Gastroesophageal sphincter (tissue), 4 donors: ENCODE measurements around the gene TMEM248. TPM values are rescaled to one million over a fixed set of nuclear protein-coding genes. Genes with fewer than 3 reads are reported as not detected.
"Not testable (repeated sequence)": the region's sequence is repeated elsewhere in the genome, so short reads cannot be mapped to it uniquely, and the experiment has no call there.

ENCODE experiments used
- ATAC-seq: fragments of 150-250 bp; one replicate; pipeline ENCODE4 v1.9.1; 2016; ENCODE audit warnings: mild to moderate bottlenecking, moderate library complexity
- H3K27ac ChIP-seq, 4 donors: fragments of 200-600 bp; sonication (generic) in 3 of 4; 1 replicate in 3 of 4; 2 replicates in 1 of 4; pipeline ENCODE4 v1.5.1; 2016 to 2019
- H3K27me3 ChIP-seq: fragments of 200-600 bp; sonication (generic); one replicate; pipeline ENCODE4 v1.5.1; 2019
- H3K36me3 ChIP-seq, 2 donors: fragments of 200-600 bp; sonication (generic); one replicate each; pipeline ENCODE4 v1.5.1; 2019; ENCODE audit warnings: control low read depth in 1 of 2
- H3K4me1 ChIP-seq, 3 donors: fragments of 200-600 bp; sonication (generic); 1 replicate in 2 of 3; 2 replicates in 1 of 3; pipeline ENCODE4 v1.5.1; 2016 to 2019; ENCODE audit warnings: control low read depth in 2 of 3
- H3K4me3 ChIP-seq, 2 donors: fragments of 200-600 bp; sonication (generic); one replicate each; pipeline ENCODE4 v1.5.1; 2019; ENCODE audit warnings: mild to moderate bottlenecking in 1 of 2, moderate library complexity in 1 of 2
- H3K9me3 ChIP-seq, 3 donors: fragments of 200-600 bp; sonication (generic); one replicate each; pipeline ENCODE4 v1.5.1; 2017 to 2019; ENCODE audit warnings: control low read depth in 2 of 3
- CTCF ChIP-seq, 4 experiments: fragments of 200-600 bp in 2 of 4; fragments of 450-650 bp in 2 of 4; sonication (generic) in 1 of 4; IDR thresholded peaks; one replicate each; pipeline ENCODE4 v1.5.1; 2017 to 2019; ENCODE audit warnings: antibody characterized with exemption in 4 of 4, mild to moderate bottlenecking in 2 of 4, moderate library complexity in 2 of 4
- EP300 ChIP-seq: sonication (generic); formaldehyde crosslinking; IDR thresholded peaks from one replicate; pipeline ENCODE4 v1.6.1; 2017; ENCODE audit warnings: antibody characterized with exemption, mild to moderate bottlenecking
- POLR2A ChIP-seq, 2 donors: fragments of 450-650 bp; IDR thresholded peaks; one replicate each; pipeline ENCODE4 v1.6.1; 2017; ENCODE audit warnings: antibody characterized with exemption in 2 of 2, mild to moderate bottlenecking in 2 of 2, moderate library complexity in 1 of 2
- POLR2AphosphoS5 ChIP-seq: sonication (generic); formaldehyde crosslinking; IDR thresholded peaks from one replicate; pipeline ENCODE4 v1.6.1; 2017; ENCODE audit warnings: antibody characterized with exemption
- WGBS, 2 donors: methylation state at CpG; one replicate each; pipeline ENCODE4 v1.1.5; 2018; ENCODE audit warnings: low coverage in 1 of 2; 5-methylcytosine and 5-hydroxymethylcytosine counted together
- total RNA-seq, 4 donors: library from RNA; depleted of rRNA; stranded (reverse); fragments of >200 nt; gene quantifications; one replicate each; pipeline ENCODE4 v1.1.0, GENCODE V29; 2016

TMEM248 gene
- total RNA-seq, 4 donors from 2014 or later, result 106 to 118 (median 111) TPM

DNA sequence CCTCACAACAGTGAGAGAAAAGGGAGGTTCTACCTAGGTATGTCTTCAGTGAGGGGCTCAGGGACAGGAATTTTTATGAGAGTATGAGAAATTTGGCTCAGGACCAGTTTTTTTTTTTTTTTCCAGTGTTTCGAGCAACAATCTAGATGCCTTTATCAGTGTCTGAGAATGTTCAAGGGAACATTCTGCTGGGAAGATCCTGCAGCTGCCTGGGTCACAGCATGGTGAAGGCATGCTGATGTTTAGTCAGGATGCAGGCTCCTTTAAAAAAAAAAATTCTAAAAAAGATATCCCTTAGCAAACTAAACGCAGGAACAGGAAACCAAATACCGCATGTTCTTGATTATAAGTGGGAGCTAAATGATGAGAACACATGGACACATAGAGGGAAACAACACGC lies 43.4 kb downstream of the TMEM248 start:
- H3K4me3 ChIP-seq, result no peak overlapping the region
- no peak for TF ChIP-seq POLR2A (IDR thresholded peaks at IDR 0.05)
- TF ChIP-seq POLR2AphosphoS5, result no peak
- TF ChIP-seq CTCF (IDR thresholded peaks at IDR 0.05), result no peak
- TF ChIP-seq EP300, result no peak
- no peaks in the 10 kb centered on the region for H3K4me1 ChIP-seq
- H3K27me3 ChIP-seq, result no peaks in the 10 kb centered on the region
- peaks cover 0 to 16% of the 10 kb centered on the region in 2 donors for H3K36me3 ChIP-seq
- H3K9me3 ChIP-seq, result no peaks in the 10 kb centered on the region
- H3K27ac ChIP-seq, result no peak overlapping the region
- WGBS, 2 donors, result 35 to 40% methylated on average over 1 to 4 of the region's 4 CpGs
- no peak for ATAC-seq

DNA sequence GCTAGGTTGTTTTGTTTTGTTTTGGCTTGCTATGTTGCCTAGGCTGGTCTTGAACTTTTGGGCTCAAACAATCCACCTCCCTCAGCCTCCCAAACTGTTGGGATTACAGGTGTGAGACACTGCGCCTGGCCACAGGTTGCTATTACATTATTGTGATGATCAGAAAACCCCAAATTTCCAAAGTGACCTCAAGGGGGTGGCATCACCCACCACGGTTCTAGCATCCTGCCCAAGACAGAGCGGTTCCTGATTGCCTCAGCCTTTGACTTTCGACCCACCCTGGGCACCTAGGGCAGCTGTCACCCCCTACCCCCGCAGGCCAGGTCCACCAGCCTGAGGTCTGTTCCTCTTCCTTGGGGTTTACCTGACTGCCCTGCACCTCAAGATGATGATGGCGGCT lies 46.0 kb downstream of the TMEM248 start:
- Histone ChIP-seq H3K9me3 (no peaks in the 10 kb centered on the region), H3K4me1 (no peaks in the 10 kb centered on the region), H3K36me3 (no peaks in the 10 kb centered on the region), H3K27ac (no peak overlapping the region), H3K4me3 (no peak overlapping the region), H3K27me3 (no peaks in the 10 kb centered on the region)
- WGBS, 2 donors, result no CpG with 5 or more reads among the region's 6 CpGs
- no peak for ATAC-seq
- TF ChIP-seq CTCF (IDR thresholded peaks at IDR 0.05), result no peak
- no peak for TF ChIP-seq POLR2AphosphoS5
- no peak for TF ChIP-seq EP300
- no peak for TF ChIP-seq POLR2A (IDR thresholded peaks at IDR 0.05)

DNA sequence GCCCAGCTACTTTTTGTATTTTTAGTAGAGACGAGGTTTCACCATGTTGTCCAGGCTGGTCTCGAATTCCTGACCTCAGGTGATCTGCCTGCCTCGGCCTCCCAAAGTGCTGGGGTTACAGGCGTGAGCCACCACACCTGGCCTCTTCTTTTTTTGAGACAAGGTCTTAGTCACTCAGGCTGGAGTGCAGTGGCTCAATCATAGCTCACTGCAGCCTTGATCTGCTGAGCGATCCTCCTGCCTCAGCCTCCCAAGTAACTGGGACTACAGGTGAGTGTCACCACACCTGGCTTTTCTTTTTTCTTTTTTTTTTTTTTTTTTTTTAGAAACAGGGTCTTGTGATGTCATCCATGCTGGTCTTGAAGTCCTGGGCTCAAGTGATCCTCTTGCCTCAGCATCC lies 48.0 kb downstream of the TMEM248 start:
- not testable (repeated sequence) for ATAC-seq, H3K36me3 ChIP-seq, H3K4me3 ChIP-seq, H3K4me1 ChIP-seq, H3K9me3 ChIP-seq, H3K27me3 ChIP-seq, H3K27ac ChIP-seq
- WGBS, 2 donors, result 93 to 97% methylated on average over 5 of the region's 5 CpGs

DNA sequence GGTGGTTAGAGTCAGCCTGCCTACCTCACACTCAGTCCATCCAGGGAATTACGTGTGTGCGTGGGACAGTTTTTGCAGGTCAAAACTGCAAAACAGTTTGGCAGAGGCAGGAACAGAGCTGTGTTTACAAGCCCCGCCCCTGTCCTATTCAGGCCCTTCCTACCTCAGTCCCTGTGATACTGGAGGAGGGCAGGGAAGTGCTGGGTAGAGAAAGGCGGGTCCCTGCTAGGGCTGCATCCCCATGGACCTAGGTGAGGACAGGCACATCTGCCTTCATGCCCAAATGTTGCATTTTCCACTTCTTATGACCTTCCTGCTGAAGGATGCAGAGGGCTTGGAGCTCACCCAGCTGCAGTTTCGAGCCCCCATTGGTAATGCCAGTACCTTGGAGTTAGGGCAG lies 49.3 kb downstream of the TMEM248 start:
- H3K27me3 ChIP-seq, result no peaks in the 10 kb centered on the region
- no peaks in the 10 kb centered on the region for H3K9me3 ChIP-seq
- H3K4me3 ChIP-seq, result no peak overlapping the region
- ATAC-seq, result no peak
- no peak overlapping the region for H3K27ac ChIP-seq
- WGBS, 2 donors, result 60 to 83% methylated on average over 1 of the region's 5 CpGs
- no peak for TF ChIP-seq POLR2A (IDR thresholded peaks at IDR 0.05)
- TF ChIP-seq CTCF (IDR thresholded peaks at IDR 0.05), result no peak
- no peak for TF ChIP-seq POLR2AphosphoS5
- TF ChIP-seq EP300, result no peak
- H3K4me1 ChIP-seq, result no peaks in the 10 kb centered on the region
- H3K36me3 ChIP-seq, result no peaks in the 10 kb centered on the region

GRCh38 chr7:66974986-66975590 lies 54.1 kb downstream of the TMEM248 start:
- 82% methylated on average over 5 of the region's 15 CpGs; no CpG with 5 or more reads in 1 of the 2 donors for WGBS, 2 donors

GRCh38 chr7:66978312-66978711 lies 57.3 kb downstream of the TMEM248 start:
- WGBS, 2 donors, result 90% methylated on average over 2 of the region's 5 CpGs; no CpG with 5 or more reads in 1 of the 2 donors
- H3K27ac ChIP-seq, H3K4me3 ChIP-seq, H3K36me3 ChIP-seq, ATAC-seq, H3K4me1 ChIP-seq, H3K27me3 ChIP-seq: not testable (repeated sequence)
- H3K9me3 ChIP-seq, result peaks cover 0 to 14% (median 0%) of the 10 kb centered on the region in 3 donors

More at GRCh38 chr7:66974986-66975590, 54.1 kb downstream of the TMEM248 start:
- peaks cover 0 to 6% (median 0%) of the 10 kb centered on the region in 3 donors for H3K9me3 ChIP-seq
- H3K4me3 ChIP-seq, result no peak overlapping the region
- H3K27me3 ChIP-seq, result no peaks in the 10 kb centered on the region
- ATAC-seq, result no peak
- no peaks in the 10 kb centered on the region for H3K36me3 ChIP-seq
- no peaks in the 10 kb centered on the region for H3K4me1 ChIP-seq
- no peak overlapping the region for H3K27ac ChIP-seq
- no peak for TF ChIP-seq POLR2A (IDR thresholded peaks at IDR 0.05)
- no peak for TF ChIP-seq CTCF (IDR thresholded peaks at IDR 0.05)
- no peak for TF ChIP-seq EP300
- TF ChIP-seq POLR2AphosphoS5, result no peak
